Measurements from ENCODE around the gene ZNF268.

DNA sequence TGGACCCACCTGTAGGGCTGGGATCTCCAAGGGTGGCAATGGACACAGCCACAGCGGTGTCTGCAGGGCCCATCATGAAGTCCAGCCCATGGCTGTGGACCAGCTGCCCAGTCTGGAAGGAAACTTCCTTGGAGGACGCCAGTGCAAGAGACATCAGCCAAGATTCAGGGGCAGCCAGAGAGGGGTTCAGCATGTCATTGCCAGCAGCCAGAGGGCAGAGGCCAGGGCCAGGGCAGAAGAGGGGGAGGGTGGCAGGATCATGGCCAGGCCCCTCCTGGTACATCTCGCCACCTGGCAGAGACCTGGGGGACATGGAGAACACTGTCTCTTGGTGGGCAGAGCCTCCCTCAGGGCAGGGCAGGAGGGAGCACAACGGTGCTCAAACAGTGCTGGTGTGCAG lies 44.2 kb downstream of the ZNF268 start:
- TF ChIP-seq, protein P1, sequence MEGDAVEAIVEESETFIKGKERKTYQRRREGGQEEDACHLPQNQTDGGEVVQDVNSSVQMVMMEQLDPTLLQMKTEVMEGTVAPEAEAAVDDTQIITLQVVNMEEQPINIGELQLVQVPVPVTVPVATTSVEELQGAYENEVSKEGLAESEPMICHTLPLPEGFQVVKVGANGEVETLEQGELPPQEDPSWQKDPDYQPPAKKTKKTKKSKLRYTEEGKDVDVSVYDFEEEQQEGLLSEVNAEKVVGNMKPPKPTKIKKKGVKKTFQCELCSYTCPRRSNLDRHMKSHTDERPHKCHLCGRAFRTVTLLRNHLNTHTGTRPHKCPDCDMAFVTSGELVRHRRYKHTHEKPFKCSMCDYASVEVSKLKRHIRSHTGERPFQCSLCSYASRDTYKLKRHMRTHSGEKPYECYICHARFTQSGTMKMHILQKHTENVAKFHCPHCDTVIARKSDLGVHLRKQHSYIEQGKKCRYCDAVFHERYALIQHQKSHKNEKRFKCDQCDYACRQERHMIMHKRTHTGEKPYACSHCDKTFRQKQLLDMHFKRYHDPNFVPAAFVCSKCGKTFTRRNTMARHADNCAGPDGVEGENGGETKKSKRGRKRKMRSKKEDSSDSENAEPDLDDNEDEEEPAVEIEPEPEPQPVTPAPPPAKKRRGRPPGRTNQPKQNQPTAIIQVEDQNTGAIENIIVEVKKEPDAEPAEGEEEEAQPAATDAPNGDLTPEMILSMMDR (IDR thresholded peaks at IDR 0.05), result no peak
- TF ChIP-seq EZH2phosphoT487 (IDR thresholded peaks at IDR 0.05; ENCODE audit: borderline replicate concordance, low read depth) (no peak), YY1 (IDR thresholded peaks at IDR 0.05; ENCODE audit: low read depth) (no peak), GABPA (IDR thresholded peaks at IDR 0.05; ENCODE audit: low read depth) (no peak), JUND (IDR thresholded peaks at IDR 0.05) (no peak), TAF1 (IDR thresholded peaks at IDR 0.05; ENCODE audit: borderline replicate concordance, low read depth, low read length) (no peak)
- TF ChIP-seq, protein P2, sequence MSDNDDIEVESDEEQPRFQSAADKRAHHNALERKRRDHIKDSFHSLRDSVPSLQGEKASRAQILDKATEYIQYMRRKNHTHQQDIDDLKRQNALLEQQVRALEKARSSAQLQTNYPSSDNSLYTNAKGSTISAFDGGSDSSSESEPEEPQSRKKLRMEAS (IDR thresholded peaks at IDR 0.05; ENCODE audit: low read depth), result no peak
- TF ChIP-seq, protein P3, sequence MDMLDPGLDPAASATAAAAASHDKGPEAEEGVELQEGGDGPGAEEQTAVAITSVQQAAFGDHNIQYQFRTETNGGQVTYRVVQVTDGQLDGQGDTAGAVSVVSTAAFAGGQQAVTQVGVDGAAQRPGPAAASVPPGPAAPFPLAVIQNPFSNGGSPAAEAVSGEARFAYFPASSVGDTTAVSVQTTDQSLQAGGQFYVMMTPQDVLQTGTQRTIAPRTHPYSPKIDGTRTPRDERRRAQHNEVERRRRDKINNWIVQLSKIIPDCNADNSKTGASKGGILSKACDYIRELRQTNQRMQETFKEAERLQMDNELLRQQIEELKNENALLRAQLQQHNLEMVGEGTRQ (IDR thresholded peaks at IDR 0.05; ENCODE audit: borderline replicate concordance, low read depth, low read length), result no peak

Data from SK-N-SH (cell line).